Activated gamma-delta T cell (primary cell): ENCODE measurements around the gene KLF17.

Experiments used
- DNase-seq: peaks from one replicate; lab custom pipeline; 2025; lab: John Stamatoyannopoulos, UW
- total RNA-seq, 2 donors: gene quantifications; one replicate each; lab custom pipeline; 2026; lab: John Stamatoyannopoulos, UW

Gene KLF17
- 0 reads per million in 2 donors for total RNA-seq

DNA sequence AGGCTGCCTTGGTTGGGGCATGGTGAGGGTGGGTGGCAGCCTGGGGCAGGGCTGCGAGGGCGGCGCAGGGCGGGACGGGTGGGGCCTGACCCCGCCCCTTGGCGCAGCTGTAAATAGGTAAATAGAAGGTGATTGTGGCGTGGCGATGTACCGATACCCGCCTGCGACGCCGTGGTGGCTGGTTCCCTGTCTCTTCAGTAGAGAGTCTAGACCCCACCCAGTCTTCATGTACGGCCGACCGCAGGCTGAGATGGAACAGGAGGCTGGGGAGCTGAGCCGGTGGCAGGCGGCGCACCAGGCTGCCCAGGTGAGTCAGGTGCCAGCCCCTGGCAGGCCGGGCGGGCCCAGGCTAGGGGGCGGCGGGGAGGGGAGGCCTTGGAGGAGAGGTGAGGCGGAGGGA, at the start of gene KLF17:
Gene KLF17, plus strand, starts transcription at position 140 of the 400 bp plus-strand sequence. Its CDS starts 87 bp downstream, at position 227.
- no peak for DNase-seq

GRCh38 chr1:44071461-44071860, 47.2 kb upstream of the KLF17 start:
- no peak for DNase-seq

DNA sequence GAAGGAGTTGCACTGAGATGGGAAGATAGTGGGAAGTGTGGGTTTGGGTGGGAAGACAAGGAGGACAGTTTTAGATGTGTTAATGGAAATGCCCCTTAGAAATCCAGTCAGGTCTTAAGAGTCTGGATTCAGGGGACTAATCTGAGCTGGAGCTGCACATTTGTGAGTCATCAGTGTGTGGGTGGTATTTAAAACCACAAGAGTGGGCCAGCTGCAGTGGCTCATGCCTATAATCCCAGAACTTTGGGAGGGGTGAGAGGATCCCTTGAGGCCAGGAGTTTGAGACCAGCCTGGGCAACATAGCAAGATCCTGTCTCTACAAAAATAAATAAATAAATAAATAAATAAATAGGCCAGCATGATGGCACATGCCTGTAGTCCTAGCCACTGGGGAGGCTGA, 46.4 kb upstream of the KLF17 start:
- no peak for DNase-seq

GRCh38 chr1:44072821-44073220, 45.8 kb upstream of the KLF17 start:
- no peak for DNase-seq

- DNase-seq, result no peak
These were observed 45.1 kb upstream of the KLF17 start for GRCh38 chr1:44073528-44073927.

DNA sequence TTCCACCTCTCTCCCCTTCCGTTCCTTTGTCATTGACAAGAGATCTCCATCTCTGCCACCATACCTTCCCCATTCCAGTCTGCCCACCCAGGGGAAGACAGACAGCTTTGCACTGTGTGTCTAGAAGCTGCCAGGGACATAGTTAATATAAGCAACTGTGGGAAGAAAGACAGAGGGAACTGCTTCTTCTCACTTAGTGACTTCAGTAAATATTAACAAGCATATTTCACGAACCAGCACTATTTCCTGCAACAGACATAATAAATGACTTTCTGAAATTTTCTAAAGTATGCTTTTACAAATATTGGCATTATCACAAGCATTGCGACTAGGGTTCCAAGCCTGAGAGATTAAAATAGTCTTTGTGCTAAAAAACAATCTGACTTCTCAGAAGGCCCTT, 44.2 kb upstream of the KLF17 start:
- no peak for DNase-seq

DNA sequence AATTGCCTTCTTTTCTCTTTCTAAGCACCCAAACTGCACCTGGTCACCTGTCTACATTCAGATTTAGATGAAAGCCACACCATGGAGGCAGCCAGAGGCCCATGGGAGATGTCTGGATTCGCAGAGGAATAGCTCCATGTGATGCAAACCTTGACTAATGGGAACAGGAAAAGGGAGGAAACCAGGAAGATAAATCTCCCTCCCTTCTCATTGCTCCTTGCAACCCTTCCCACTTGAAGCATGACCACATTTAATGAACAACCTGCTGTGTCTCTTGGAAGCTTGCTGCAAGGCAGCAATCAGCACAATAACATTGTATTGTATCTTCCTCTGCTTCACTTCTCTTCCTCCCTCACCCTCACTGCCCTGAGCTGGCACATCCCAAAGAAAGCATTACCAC, 42.6 kb upstream of the KLF17 start:
- DNase-seq, result no peak

DNA sequence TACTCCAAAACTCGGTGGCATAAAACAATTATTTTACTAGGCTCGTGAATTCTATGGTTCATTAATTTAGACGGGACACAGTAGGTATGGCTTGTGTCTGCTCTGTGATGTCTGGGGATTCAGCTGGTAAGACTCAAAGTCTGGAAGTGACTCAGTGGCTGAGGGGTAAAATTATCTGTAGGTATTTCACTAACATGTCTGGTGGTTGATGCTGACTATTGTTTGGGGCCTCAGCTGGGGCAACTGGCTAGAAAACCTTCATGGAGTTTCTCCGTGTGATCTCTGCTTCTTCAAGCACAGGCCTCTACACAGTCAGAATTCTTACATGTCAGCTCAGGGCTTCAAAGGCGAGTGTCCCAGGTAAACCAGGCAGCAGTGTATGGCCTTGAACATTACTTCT, 41.2 kb upstream of the KLF17 start:
- no peak for DNase-seq

GRCh38 chr1:44078104-44078503, 40.5 kb upstream of the KLF17 start:
- no peak for DNase-seq

DNA sequence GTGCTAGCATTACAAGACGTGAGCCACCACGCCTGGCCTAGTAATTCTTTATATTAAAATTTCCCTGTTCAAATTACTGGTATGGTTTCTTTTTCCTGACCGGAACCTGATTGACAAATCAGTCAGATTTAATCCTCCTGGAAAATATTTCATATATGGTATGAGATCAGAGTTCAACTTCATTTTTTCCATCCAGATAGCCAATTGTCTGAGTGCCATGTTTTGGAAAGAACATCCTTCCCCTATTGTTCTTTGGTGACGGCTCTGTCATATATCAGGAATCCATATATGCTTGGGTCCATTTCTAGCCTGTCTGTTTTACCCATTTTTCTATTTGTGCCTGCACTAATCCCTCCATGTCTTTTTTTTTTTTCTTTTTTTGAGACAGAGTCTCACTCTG, 39.1 kb upstream of the KLF17 start:
- DNase-seq, result no peak

- DNase-seq, result no peak
These were observed 33.5 kb upstream of the KLF17 start for GRCh38 chr1:44084998-44085675.

DNA sequence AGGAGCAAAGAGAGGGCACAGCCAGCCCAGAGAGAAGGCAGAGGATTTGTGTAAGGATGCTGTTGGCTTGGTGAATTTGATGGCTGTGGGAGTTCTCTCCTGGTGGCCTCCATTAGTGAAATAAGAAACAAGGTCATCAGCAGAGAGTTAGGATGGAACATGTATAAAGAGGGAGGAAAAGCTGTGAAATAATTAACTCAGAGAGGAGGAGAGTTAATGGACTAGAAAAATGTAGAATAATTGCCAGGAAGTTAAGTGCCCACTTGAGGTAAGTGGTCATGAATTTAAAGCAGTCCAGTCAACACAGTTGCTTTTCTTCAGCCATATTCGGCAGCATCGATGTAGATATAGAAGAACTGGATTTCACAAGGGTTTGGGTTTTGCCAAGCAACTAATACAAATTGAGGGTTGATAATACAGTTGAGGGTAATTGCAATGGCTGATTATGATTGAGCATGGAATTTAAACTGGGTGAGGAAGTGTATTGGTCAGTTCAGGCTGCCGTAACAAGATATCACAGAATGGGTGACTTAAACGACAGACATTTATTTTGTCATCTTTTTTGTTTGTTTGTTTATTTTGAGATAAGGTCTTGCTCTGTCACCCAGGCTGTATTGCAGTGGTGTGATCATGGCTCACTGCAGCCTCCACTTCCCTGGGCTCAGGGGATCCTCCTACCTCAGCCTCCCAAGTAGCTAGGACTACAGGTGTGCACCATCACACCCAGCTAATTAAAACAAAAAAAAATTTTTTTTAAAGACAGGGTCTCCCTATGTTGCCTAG, 31.7 kb upstream of the KLF17 start:
- DNase-seq, result no peak

DNA sequence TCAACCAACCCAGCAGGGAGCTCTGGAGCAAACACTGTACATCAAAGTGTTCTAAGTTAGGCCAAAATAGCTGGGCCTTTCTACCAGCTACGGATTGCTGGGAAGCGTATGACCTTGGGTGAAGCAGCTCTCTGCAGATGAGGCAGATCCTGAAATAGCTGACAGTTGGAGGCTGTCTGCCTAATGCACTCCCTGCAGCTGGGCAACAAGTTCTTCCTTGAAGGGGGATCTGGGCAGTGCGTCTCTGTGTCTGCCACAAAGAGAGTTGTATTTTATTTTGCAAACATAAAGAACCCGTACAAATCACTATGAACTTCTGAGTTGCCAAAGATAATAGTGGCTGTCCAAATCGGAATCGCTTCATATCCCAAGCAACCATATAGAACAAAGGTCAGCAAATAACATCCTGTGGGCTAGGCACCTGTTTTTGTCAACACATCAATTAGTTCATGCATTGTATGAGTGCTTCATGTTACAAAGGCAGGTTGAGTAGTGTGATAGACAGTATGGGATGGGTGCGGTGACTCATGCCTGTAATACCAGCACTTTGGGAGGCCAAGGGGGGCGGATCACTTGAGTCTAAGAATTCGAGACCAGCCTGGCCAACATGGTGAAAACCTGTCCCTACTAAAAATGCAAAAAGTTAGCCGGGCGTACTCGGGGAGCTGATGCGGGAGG, 29.1 kb upstream of the KLF17 start:
- DNase-seq, result no peak

GRCh38 chr1:44090429-44091252, 28.0 kb upstream of the KLF17 start:
- no peak for DNase-seq

GRCh38 chr1:44094047-44094446, 24.6 kb upstream of the KLF17 start:
- DNase-seq, result no peak

GRCh38 chr1:44100183-44100868, 18.3 kb upstream of the KLF17 start:
- DNase-seq, result no peak

GRCh38 chr1:44101328-44101727, 17.3 kb upstream of the KLF17 start:
- no peak for DNase-seq

GRCh38 chr1:44103270-44104131, 15.1 kb upstream of the KLF17 start:
- no peak for DNase-seq

DNA sequence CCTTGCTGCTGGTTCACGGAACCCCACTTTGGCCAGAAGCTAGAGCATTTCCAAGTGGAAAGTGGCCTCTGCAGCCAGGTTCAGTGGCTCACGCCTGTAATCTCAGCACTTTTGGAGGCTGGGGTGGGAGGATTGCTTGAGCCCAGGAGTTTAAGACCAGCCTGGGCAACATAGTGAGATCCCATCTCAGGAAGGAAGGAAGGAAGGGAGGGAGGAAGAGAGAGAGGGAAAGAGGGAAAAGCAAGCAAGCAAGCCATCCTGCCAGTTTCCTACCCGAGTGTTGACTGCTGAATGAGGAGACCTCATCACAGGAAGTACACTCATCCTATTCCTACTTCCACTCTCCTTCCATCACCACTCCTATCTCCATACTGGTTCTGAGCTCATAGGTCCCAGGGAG, 12.8 kb upstream of the KLF17 start:
- DNase-seq, result no peak

- DNase-seq, result no peak
These were observed 10.4 kb upstream of the KLF17 start for GRCh38 chr1:44108241-44108640.
